A549 (cell line): ENCODE data around the gene RAB30. TPM values are rescaled to one million over a fixed set of nuclear protein-coding genes. Genes with fewer than 3 reads are reported as not detected.
"Not testable (repeated sequence)": the region's sequence is repeated elsewhere in the genome, so short reads cannot be mapped to it uniquely, and the experiment has no call there.

ENCODE experiments used
- ATAC-seq, 2 experiments: fragments of 200-7000 bp in 1 of 2; fragments of >200 bp in 1 of 2; cut with Nextera tagmentation in 1 of 2; cut with Tn5 transposase in 1 of 2; 3 replicates each; pipeline versions ENCODE4 v1.8.0 to v1.9.1; 2018 to 2020; ENCODE audit warnings: mild to moderate bottlenecking in 1 of 2, moderate library complexity in 1 of 2
- CTCF ChIA-PET: fragments of 300-600 bp; sonication (Branson Sonifier 250); formaldehyde crosslinking; extraction: SDS; loops from one replicate; lab custom pipeline; 2021; ENCODE audit warnings: antibody characterized with exemption, inconsistent platforms; lab: Yijun Ruan, JAX
- POLR2A ChIA-PET: fragments of 350-600 bp; formaldehyde crosslinking; extraction: SDS; loops from one replicate; lab custom pipeline; 2021; ENCODE audit warnings: antibody characterized with exemption, inconsistent platforms; lab: Yijun Ruan, JAX
- DNase-seq, 2 experiments: peaks; one replicate each; pipeline versions ENCODE4 v3.0.0 to v3.0.0-alpha.2; 2011 to 2016; ENCODE audit warnings: low read depth in 1 of 2, low spot score in 1 of 2
- FAIRE-seq: peaks from 2 replicates; lab custom pipeline; 2011; peaks lifted over from hg19 to GRCh38; lab: Jason Lieb, UNC
- H3K27ac ChIP-seq, 2 experiments: fragments of >200 bp; sonication (Bioruptor Twin); formaldehyde crosslinking; 3 replicates each; pipeline ENCODE4 v1.5.1; 2016 to 2017
- H3K4me1 ChIP-seq: fragments of >200 bp; sonication (Bioruptor Twin); formaldehyde crosslinking; 3 replicates; pipeline ENCODE4 v1.6.1; 2016
- H3K4me2 ChIP-seq: fragments of >200 bp; sonication (Bioruptor Twin); formaldehyde crosslinking; 3 replicates; pipeline ENCODE4 v1.6.1; 2016
- H3K4me3 ChIP-seq: fragments of >200 bp; sonication (Bioruptor Twin); formaldehyde crosslinking; 3 replicates; pipeline ENCODE4 v1.5.1; 2016
- H3K9me3 ChIP-seq: fragments of >200 bp; sonication (Bioruptor Twin); formaldehyde crosslinking; 3 replicates; pipeline ENCODE4 v1.6.1; 2016
- CEBPB ChIP-seq, 2 experiments: fragments of >200 bp in 1 of 2; sonication (Bioruptor Twin) in 1 of 2; formaldehyde crosslinking in 1 of 2; IDR thresholded peaks; 2 replicates each; pipeline ENCODE4 v1.6.1; 2012 to 2016
- CHD2 ChIP-seq: fragments of 150-350 bp; IDR thresholded peaks from 2 replicates; pipeline ENCODE4 v1.6.1; 2014; ENCODE audit warnings: low read length; ENCODE audit not compliant: partially characterized antibody
- HES2 ChIP-seq: fragments of >200 bp; sonication (Bioruptor Twin); formaldehyde crosslinking; IDR thresholded peaks from 2 replicates; pipeline ENCODE4 v1.6.1; 2016
- HOXA7 ChIP-seq: fragments of 250-450 bp; sonication (Bioruptor Pico); IDR thresholded peaks from 2 replicates; pipeline ENCODE4 v1.5.0; 2020; ENCODE audit warnings: mild to moderate bottlenecking, moderate library complexity
- JUNB ChIP-seq: fragments of >200 bp; sonication (Bioruptor Twin); formaldehyde crosslinking; IDR thresholded peaks from 2 replicates; pipeline ENCODE4 v1.6.1; 2016
- KDM5A ChIP-seq: fragments of 200-600 bp; sonication (generic); IDR thresholded peaks from 2 replicates; pipeline ENCODE4 v1.6.1; 2016; ENCODE audit warnings: antibody characterized with exemption, mild to moderate bottlenecking
- MAFK ChIP-seq: fragments of 450-650 bp; IDR thresholded peaks from 2 replicates; pipeline ENCODE4 v1.6.1; 2014; ENCODE audit not compliant: partially characterized antibody
- MAZ ChIP-seq: fragments of 150-350 bp; IDR thresholded peaks from 2 replicates; pipeline ENCODE4 v1.6.1; 2014; ENCODE audit warnings: antibody characterized with exemption, low read depth, low read length, borderline replicate concordance
- NFE2L2 ChIP-seq: fragments of 150-350 bp; conservative IDR thresholded peaks from 2 replicates; pipeline ENCODE4 v1.6.1; 2014; ENCODE audit warnings: low read length
- PBX3 ChIP-seq: IDR thresholded peaks from 2 replicates; pipeline ENCODE4 v1.6.1; 2012
- PHF8 ChIP-seq: fragments of 200-600 bp; sonication (generic); IDR thresholded peaks from 2 replicates; pipeline ENCODE4 v1.6.1; 2016; ENCODE audit warnings: low read depth, mild to moderate bottlenecking, antibody characterized with exemption, moderate library complexity, borderline replicate concordance
- POLR2AphosphoS2 ChIP-seq: conservative IDR thresholded peaks from 2 replicates; pipeline ENCODE4 v1.6.1; 2012; ENCODE audit warnings: low read length, improper control_type of control experiment, inconsistent platforms
- RAD21 ChIP-seq, 2 experiments: fragments of >200 bp in 1 of 2; sonication (Bioruptor Twin) in 1 of 2; formaldehyde crosslinking in 1 of 2; IDR thresholded peaks in 1 of 2; conservative IDR thresholded peaks in 1 of 2; 2 replicates in 1 of 2; 3 replicates in 1 of 2; pipeline ENCODE4 v1.6.1; 2012 to 2018; ENCODE audit warnings: inconsistent platforms in 1 of 2
- RFX5 ChIP-seq: fragments of 450-650 bp; IDR thresholded peaks from 2 replicates; pipeline ENCODE4 v1.7.1; 2014; ENCODE audit warnings: antibody characterized with exemption, mild to moderate bottlenecking, moderate library complexity
- TFCP2L1 ChIP-seq: fragments of 250-450 bp; sonication (Bioruptor Pico); IDR thresholded peaks from 2 replicates; pipeline ENCODE4 v1.5.0; 2021; ENCODE audit warnings: mild to moderate bottlenecking
- ZC3H11A ChIP-seq: fragments of 450-650 bp; IDR thresholded peaks from 2 replicates; pipeline ENCODE4 v1.6.1; 2014; ENCODE audit warnings: antibody characterized with exemption, mild to moderate bottlenecking
- WGBS: methylation state at CpG from one replicate; pipeline ENCODE4 v1.1.6; 2017; ENCODE audit errors: missing lambda C conversion rate; 5-methylcytosine and 5-hydroxymethylcytosine counted together
- polyA plus RNA-seq, 4 experiments: library from polyadenylated mRNA; depleted of rRNA in 3 of 4; stranded (reverse); fragments of >200 nt; fragmentation: RNase III in 1 of 4; extraction: RNeasy Plus Mini Kit Qiagen cat#74134 plus additional on column Dnase treatment in 1 of 4; gene quantifications; 2 replicates in 3 of 4; 3 replicates in 1 of 4; pipeline ENCODE4 v1.2.3, GENCODE V29; 2011 to 2017
- TF ChIP-seq, protein P1 (sequence below): fragments of 250-450 bp; sonication (Bioruptor Pico); IDR thresholded peaks from 2 replicates; pipeline ENCODE4 v1.5.0; 2021; ENCODE audit warnings: mild to moderate bottlenecking, moderate library complexity, borderline replicate concordance
- TF ChIP-seq, protein P2 (sequence below): fragments of 150-350 bp; IDR thresholded peaks from 2 replicates; pipeline ENCODE4 v1.6.1; 2014; ENCODE audit warnings: low read depth, mild to moderate bottlenecking, low read length
- TF ChIP-seq, protein P3 (sequence below): fragments of >200 bp; sonication (Bioruptor Twin); formaldehyde crosslinking; IDR thresholded peaks from 3 replicates; pipeline ENCODE4 v1.5.1; 2016
- TF ChIP-seq, protein P4 (sequence below): fragments of >200 bp; sonication (Bioruptor Twin); formaldehyde crosslinking; IDR thresholded peaks from 3 replicates; pipeline ENCODE4 v1.6.1; 2016

The RAB30 gene
- polyA plus RNA-seq, 2 of the 4 experiments (the other 2 are of a cell fraction), result 4.2 to 6.2 TPM

DNA sequence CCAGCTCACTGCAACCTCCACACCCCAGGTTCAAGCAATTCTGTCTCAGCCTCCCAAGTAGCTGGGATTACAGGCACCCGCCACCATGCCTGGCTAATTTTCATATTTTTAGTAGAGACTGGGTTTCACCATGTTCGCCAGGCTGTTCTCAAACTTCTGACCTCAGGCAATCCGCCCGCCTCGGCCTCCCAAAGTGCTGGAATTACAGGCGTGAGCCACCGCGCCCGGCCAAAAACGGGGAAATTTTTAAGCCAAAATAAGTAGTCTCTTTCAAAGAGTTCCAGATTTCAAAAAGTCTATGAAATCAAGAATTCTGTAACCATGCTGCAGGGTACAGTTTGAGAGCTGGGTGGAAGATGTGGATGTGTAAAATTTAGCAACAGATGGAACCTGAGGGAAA is 62.6 kb downstream of the RAB30 start:
- CTCF ChIA-PET, result interaction anchor here (0.6 kb wide), 1 partner anchor 241 kb away, joined by 3 read pairs; no protein-coding TSS in a partner anchor
- WGBS, result 92% methylated on average over 10 of the region's 10 CpGs

GRCh38 chr11:83008581-83008923 is 63.1 kb downstream of the RAB30 start:
- H3K27ac ChIP-seq, result no peak overlapping the region
- FAIRE-seq, result no peak
- H3K4me3 ChIP-seq, result no peak overlapping the region
- ChIA-PET POLR2A (no interaction called here), CTCF (interaction anchor here (0.6 kb wide), 1 partner anchor 242 kb away, joined by 3 read pairs; no protein-coding TSS in a partner anchor)
- ATAC-seq, result peak in 1 of 2 experiments; percentile 39; a peak in 2 of 6 replicates
- TF ChIP-seq PBX3 (no peak), KDM5A (no peak), ZC3H11A (no peak), POLR2AphosphoS2 (no peak), RFX5 (no peak), PHF8 (no peak), JUNB (no peak)
- TF ChIP-seq, protein P1, sequence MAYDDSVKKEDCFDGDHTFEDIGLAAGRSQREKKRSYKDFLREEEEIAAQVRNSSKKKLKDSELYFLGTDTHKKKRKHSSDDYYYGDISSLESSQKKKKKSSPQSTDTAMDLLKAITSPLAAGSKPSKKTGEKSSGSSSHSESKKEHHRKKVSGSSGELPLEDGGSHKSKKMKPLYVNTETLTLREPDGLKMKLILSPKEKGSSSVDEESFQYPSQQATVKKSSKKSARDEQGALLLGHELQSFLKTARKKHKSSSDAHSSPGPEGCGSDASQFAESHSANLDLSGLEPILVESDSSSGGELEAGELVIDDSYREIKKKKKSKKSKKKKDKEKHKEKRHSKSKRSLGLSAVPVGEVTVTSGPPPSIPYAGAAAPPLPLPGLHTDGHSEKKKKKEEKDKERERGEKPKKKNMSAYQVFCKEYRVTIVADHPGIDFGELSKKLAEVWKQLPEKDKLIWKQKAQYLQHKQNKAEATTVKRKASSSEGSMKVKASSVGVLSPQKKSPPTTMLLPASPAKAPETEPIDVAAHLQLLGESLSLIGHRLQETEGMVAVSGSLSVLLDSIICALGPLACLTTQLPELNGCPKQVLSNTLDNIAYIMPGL (CRISPR knock-in tag), result no peak
- H3K4me2 ChIP-seq, result no peak overlapping the region
- WGBS, result 82% methylated on average over 2 of the region's 2 CpGs
- peaks cover 43% of the 10 kb centered on the region for H3K4me1 ChIP-seq
- no peak for DNase-seq
- no peaks in the 10 kb centered on the region for H3K9me3 ChIP-seq

More for the DNA sequence above, 62.6 kb downstream of the RAB30 start:
- ATAC-seq, DNase-seq, H3K9me3 ChIP-seq, FAIRE-seq, H3K4me3 ChIP-seq, H3K4me2 ChIP-seq, POLR2A ChIA-PET, H3K27ac ChIP-seq: not testable (repeated sequence)
- H3K4me1 ChIP-seq, result peaks cover 43% of the 10 kb centered on the region

DNA sequence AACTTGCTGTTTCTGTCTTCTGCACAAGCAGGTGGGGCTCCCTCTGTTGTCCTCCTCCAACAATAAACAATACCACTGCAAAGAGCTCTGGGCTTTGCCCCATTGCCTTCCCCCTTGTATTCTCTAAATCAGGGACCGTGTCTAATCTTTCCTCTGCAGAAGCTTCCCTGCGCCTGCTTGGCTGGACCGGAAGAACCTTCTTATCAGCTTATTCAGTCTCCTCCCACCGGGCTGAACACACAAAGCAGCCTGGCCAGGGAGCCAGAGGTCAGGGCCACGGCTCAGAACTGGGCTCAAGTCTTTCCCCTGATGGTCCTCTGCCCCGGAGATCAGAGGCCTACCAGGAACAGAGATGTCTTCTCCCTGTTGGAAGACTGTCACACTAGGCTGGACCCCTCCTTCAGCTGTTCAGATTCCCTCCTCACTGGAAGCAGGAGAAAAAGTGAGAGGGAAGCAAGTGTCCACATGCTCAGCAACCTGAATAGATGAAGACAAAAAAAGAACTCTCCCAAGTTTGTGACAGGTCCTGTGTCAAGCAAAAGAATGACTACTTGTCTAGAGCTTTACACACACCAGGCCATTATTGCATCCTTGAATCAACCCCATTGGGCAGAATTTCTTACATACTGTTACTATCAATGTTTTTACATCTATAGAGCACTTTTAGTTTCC is 63.7 kb downstream of the RAB30 start:
- CTCF ChIA-PET, result interaction anchor here (0.6 kb wide), 1 partner anchor 242 kb away, joined by 3 read pairs; no protein-coding TSS in a partner anchor
- Histone ChIP-seq H3K9me3 (no peaks in the 10 kb centered on the region), H3K4me1 (peaks cover 42% of the 10 kb centered on the region), H3K4me3 (no peak overlapping the region), H3K4me2 (peak overlapping the region; percentile 23; the same call in 1 of the 3 replicates)
- no peak for FAIRE-seq
- WGBS, result 69% methylated on average over 6 of the region's 6 CpGs
- TF ChIP-seq NFE2L2, result no peak
- no peak for TF ChIP-seq HOXA7 (CRISPR knock-in tag)
- no peak for TF ChIP-seq MAFK
- no peak for TF ChIP-seq CHD2
- TF ChIP-seq CEBPB (IDR thresholded peaks at IDR 0.05), result no peak
- TF ChIP-seq, protein P2, sequence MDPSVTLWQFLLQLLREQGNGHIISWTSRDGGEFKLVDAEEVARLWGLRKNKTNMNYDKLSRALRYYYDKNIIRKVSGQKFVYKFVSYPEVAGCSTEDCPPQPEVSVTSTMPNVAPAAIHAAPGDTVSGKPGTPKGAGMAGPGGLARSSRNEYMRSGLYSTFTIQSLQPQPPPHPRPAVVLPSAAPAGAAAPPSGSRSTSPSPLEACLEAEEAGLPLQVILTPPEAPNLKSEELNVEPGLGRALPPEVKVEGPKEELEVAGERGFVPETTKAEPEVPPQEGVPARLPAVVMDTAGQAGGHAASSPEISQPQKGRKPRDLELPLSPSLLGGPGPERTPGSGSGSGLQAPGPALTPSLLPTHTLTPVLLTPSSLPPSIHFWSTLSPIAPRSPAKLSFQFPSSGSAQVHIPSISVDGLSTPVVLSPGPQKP, result no peak
- TF ChIP-seq, protein P3, sequence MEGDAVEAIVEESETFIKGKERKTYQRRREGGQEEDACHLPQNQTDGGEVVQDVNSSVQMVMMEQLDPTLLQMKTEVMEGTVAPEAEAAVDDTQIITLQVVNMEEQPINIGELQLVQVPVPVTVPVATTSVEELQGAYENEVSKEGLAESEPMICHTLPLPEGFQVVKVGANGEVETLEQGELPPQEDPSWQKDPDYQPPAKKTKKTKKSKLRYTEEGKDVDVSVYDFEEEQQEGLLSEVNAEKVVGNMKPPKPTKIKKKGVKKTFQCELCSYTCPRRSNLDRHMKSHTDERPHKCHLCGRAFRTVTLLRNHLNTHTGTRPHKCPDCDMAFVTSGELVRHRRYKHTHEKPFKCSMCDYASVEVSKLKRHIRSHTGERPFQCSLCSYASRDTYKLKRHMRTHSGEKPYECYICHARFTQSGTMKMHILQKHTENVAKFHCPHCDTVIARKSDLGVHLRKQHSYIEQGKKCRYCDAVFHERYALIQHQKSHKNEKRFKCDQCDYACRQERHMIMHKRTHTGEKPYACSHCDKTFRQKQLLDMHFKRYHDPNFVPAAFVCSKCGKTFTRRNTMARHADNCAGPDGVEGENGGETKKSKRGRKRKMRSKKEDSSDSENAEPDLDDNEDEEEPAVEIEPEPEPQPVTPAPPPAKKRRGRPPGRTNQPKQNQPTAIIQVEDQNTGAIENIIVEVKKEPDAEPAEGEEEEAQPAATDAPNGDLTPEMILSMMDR, result no peak
- no peak for TF ChIP-seq RAD21 (conservative IDR thresholded peaks at IDR 0.05 in 1 of 2, IDR thresholded peaks at IDR 0.05 in 1 of 2)
- no peak for TF ChIP-seq MAZ
- TF ChIP-seq, protein P4, sequence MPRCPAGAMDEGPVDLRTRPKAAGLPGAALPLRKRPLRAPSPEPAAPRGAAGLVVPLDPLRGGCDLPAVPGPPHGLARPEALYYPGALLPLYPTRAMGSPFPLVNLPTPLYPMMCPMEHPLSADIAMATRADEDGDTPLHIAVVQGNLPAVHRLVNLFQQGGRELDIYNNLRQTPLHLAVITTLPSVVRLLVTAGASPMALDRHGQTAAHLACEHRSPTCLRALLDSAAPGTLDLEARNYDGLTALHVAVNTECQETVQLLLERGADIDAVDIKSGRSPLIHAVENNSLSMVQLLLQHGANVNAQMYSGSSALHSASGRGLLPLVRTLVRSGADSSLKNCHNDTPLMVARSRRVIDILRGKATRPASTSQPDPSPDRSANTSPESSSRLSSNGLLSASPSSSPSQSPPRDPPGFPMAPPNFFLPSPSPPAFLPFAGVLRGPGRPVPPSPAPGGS, result no peak
- no peak for TF ChIP-seq HES2
- TF ChIP-seq PBX3, result no peak
- TF ChIP-seq JUNB, result no peak
- TF ChIP-seq TFCP2L1, result no peak
- TF ChIP-seq, all 56 proteins: peak for 0
- ATAC-seq (peak; percentile 49 to 64; a peak in 4 of 6 replicates), DNase-seq (no peak)
- POLR2A ChIA-PET, result no interaction called here
- 0 out of 6 replicates have a peak overlapping the region, but pooled peaks of 1 of the 2 experiments have one; percentile 11 for H3K27ac ChIP-seq
